ENCODE measurements around the gene HS3ST2. TPM values are rescaled to one million over a fixed set of nuclear protein-coding genes. Genes with fewer than 3 reads are reported as not detected.

The HS3ST2 gene
- total RNA-seq, 1 experiment from 2014 or later = 0.61 TPM

DNA sequence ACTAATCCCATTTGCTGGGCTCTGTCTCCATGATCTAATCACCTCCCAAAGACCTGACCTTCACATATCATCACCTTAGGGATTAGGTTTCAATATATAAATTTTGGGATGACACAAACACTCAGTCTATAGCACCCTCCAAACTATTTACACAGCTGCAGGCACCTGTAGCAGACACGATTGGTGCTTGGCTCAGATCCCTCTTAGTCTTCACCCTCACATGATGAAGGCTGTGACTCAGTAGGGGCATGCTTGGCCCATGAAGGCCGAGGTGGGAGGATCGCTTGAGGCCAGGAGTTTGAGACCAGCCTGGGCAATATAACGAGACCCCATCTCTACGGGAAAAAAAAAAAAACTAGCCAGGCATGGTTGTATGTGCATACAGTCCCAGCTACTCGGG is 73.5 kb downstream of the HS3ST2 start (continued):
- TF ChIP-seq, protein P1, sequence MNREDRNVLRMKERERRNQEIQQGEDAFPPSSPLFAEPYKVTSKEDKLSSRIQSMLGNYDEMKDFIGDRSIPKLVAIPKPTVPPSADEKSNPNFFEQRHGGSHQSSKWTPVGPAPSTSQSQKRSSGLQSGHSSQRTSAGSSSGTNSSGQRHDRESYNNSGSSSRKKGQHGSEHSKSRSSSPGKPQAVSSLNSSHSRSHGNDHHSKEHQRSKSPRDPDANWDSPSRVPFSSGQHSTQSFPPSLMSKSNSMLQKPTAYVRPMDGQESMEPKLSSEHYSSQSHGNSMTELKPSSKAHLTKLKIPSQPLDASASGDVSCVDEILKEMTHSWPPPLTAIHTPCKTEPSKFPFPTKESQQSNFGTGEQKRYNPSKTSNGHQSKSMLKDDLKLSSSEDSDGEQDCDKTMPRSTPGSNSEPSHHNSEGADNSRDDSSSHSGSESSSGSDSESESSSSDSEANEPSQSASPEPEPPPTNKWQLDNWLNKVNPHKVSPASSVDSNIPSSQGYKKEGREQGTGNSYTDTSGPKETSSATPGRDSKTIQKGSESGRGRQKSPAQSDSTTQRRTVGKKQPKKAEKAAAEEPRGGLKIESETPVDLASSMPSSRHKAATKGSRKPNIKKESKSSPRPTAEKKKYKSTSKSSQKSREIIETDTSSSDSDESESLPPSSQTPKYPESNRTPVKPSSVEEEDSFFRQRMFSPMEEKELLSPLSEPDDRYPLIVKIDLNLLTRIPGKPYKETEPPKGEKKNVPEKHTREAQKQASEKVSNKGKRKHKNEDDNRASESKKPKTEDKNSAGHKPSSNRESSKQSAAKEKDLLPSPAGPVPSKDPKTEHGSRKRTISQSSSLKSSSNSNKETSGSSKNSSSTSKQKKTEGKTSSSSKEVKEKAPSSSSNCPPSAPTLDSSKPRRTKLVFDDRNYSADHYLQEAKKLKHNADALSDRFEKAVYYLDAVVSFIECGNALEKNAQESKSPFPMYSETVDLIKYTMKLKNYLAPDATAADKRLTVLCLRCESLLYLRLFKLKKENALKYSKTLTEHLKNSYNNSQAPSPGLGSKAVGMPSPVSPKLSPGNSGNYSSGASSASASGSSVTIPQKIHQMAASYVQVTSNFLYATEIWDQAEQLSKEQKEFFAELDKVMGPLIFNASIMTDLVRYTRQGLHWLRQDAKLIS (CRISPR knock-in tag; IDR thresholded peaks at IDR 0.05; ENCODE audit: borderline replicate concordance) = no peak
- TF ChIP-seq GRHL2 (CRISPR knock-in tag; IDR thresholded peaks at IDR 0.05; ENCODE audit: insufficient replicate concordance, severe bottlenecking) = no peak
- TF ChIP-seq, protein P2, sequence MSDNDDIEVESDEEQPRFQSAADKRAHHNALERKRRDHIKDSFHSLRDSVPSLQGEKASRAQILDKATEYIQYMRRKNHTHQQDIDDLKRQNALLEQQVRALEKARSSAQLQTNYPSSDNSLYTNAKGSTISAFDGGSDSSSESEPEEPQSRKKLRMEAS (CRISPR knock-in tag; IDR thresholded peaks at IDR 0.05) = no peak
- TF ChIP-seq ZNF416 (CRISPR knock-in tag; IDR thresholded peaks at IDR 0.05) = no peak
- no peak for TF ChIP-seq ZNF423 (CRISPR knock-in tag; IDR thresholded peaks at IDR 0.05)
- TF ChIP-seq, protein P3, sequence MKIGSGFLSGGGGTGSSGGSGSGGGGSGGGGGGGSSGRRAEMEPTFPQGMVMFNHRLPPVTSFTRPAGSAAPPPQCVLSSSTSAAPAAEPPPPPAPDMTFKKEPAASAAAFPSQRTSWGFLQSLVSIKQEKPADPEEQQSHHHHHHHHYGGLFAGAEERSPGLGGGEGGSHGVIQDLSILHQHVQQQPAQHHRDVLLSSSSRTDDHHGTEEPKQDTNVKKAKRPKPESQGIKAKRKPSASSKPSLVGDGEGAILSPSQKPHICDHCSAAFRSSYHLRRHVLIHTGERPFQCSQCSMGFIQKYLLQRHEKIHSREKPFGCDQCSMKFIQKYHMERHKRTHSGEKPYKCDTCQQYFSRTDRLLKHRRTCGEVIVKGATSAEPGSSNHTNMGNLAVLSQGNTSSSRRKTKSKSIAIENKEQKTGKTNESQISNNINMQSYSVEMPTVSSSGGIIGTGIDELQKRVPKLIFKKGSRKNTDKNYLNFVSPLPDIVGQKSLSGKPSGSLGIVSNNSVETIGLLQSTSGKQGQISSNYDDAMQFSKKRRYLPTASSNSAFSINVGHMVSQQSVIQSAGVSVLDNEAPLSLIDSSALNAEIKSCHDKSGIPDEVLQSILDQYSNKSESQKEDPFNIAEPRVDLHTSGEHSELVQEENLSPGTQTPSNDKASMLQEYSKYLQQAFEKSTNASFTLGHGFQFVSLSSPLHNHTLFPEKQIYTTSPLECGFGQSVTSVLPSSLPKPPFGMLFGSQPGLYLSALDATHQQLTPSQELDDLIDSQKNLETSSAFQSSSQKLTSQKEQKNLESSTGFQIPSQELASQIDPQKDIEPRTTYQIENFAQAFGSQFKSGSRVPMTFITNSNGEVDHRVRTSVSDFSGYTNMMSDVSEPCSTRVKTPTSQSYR (CRISPR knock-in tag; IDR thresholded peaks at IDR 0.05) = no peak
- TF ChIP-seq TEAD1 (CRISPR knock-in tag; IDR thresholded peaks at IDR 0.05) = no peak
- TF ChIP-seq ZNF317 (CRISPR knock-in tag; IDR thresholded peaks at IDR 0.05; ENCODE audit: borderline replicate concordance, low read depth) = no peak
- TF ChIP-seq FOXJ3 (CRISPR knock-in tag; IDR thresholded peaks at IDR 0.05; ENCODE audit: borderline replicate concordance) = no peak
- TF ChIP-seq JUN (CRISPR knock-in tag; IDR thresholded peaks at IDR 0.05) = no peak

DNA sequence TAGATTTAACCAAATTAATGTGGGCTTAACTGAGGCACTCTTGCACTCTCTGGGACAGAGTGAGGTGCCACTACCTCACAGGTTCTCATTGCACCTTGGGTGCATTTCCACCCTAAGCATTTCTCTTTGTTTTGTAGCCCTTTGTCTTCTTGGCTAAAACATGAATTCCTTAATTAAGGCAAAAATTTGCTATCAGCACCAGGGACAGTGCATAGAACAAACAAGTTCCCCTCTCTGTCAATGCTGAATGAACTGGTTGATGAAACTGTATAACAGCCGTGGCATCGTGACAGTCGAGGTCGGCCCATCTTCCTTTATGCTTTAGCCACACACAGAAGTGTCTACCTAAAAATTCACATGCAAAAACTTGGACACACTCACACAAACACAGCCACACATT is 74.8 kb downstream of the HS3ST2 start:
- Mint-ChIP-seq H3K36me3 (no peaks in the 10 kb centered on the region), H3K27me3 (ENCODE audit: low read depth) (no peaks in the 10 kb centered on the region; the same call in 1 of the 2 replicates), H3K4me1 (peaks cover 15% of the 10 kb centered on the region), H3K9me3 (no peaks in the 10 kb centered on the region), H3K4me3 (no peak overlapping the region), H3K27ac (no peak overlapping the region)
- DNase-seq (ENCODE audit: low spot score) (no peak), ATAC-seq (no peak)
- ChIA-PET POLR2A (no interaction called here), CTCF (no interaction called here)
- no peak for TF ChIP-seq GABPB1 (CRISPR knock-in tag; IDR thresholded peaks at IDR 0.05)
- TF ChIP-seq, protein P4, sequence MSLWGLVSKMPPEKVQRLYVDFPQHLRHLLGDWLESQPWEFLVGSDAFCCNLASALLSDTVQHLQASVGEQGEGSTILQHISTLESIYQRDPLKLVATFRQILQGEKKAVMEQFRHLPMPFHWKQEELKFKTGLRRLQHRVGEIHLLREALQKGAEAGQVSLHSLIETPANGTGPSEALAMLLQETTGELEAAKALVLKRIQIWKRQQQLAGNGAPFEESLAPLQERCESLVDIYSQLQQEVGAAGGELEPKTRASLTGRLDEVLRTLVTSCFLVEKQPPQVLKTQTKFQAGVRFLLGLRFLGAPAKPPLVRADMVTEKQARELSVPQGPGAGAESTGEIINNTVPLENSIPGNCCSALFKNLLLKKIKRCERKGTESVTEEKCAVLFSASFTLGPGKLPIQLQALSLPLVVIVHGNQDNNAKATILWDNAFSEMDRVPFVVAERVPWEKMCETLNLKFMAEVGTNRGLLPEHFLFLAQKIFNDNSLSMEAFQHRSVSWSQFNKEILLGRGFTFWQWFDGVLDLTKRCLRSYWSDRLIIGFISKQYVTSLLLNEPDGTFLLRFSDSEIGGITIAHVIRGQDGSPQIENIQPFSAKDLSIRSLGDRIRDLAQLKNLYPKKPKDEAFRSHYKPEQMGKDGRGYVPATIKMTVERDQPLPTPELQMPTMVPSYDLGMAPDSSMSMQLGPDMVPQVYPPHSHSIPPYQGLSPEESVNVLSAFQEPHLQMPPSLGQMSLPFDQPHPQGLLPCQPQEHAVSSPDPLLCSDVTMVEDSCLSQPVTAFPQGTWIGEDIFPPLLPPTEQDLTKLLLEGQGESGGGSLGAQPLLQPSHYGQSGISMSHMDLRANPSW (CRISPR knock-in tag; conservative IDR thresholded peaks at IDR 0.05; ENCODE audit: low read depth) = no peak
- no peak for TF ChIP-seq NFE2L1 (CRISPR knock-in tag; IDR thresholded peaks at IDR 0.05)
- no peak for TF ChIP-seq FOXJ3 (CRISPR knock-in tag; IDR thresholded peaks at IDR 0.05; ENCODE audit: borderline replicate concordance)
- TF ChIP-seq TCF7 (CRISPR knock-in tag; IDR thresholded peaks at IDR 0.05; ENCODE audit: low read depth) = no peak
- TF ChIP-seq ZNF416 (CRISPR knock-in tag; IDR thresholded peaks at IDR 0.05) = no peak
- TF ChIP-seq, protein P5, sequence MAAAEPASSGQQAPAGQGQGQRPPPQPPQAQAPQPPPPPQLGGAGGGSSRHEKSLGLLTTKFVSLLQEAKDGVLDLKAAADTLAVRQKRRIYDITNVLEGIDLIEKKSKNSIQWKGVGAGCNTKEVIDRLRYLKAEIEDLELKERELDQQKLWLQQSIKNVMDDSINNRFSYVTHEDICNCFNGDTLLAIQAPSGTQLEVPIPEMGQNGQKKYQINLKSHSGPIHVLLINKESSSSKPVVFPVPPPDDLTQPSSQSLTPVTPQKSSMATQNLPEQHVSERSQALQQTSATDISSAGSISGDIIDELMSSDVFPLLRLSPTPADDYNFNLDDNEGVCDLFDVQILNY (CRISPR knock-in tag; IDR thresholded peaks at IDR 0.05) = no peak
- TF ChIP-seq, protein P6, sequence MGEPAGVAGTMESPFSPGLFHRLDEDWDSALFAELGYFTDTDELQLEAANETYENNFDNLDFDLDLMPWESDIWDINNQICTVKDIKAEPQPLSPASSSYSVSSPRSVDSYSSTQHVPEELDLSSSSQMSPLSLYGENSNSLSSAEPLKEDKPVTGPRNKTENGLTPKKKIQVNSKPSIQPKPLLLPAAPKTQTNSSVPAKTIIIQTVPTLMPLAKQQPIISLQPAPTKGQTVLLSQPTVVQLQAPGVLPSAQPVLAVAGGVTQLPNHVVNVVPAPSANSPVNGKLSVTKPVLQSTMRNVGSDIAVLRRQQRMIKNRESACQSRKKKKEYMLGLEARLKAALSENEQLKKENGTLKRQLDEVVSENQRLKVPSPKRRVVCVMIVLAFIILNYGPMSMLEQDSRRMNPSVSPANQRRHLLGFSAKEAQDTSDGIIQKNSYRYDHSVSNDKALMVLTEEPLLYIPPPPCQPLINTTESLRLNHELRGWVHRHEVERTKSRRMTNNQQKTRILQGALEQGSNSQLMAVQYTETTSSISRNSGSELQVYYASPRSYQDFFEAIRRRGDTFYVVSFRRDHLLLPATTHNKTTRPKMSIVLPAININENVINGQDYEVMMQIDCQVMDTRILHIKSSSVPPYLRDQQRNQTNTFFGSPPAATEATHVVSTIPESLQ (CRISPR knock-in tag; IDR thresholded peaks at IDR 0.05) = no peak
- TF ChIP-seq, protein P7, sequence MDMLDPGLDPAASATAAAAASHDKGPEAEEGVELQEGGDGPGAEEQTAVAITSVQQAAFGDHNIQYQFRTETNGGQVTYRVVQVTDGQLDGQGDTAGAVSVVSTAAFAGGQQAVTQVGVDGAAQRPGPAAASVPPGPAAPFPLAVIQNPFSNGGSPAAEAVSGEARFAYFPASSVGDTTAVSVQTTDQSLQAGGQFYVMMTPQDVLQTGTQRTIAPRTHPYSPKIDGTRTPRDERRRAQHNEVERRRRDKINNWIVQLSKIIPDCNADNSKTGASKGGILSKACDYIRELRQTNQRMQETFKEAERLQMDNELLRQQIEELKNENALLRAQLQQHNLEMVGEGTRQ (CRISPR knock-in tag; IDR thresholded peaks at IDR 0.05) = no peak
- TF ChIP-seq, protein P8, sequence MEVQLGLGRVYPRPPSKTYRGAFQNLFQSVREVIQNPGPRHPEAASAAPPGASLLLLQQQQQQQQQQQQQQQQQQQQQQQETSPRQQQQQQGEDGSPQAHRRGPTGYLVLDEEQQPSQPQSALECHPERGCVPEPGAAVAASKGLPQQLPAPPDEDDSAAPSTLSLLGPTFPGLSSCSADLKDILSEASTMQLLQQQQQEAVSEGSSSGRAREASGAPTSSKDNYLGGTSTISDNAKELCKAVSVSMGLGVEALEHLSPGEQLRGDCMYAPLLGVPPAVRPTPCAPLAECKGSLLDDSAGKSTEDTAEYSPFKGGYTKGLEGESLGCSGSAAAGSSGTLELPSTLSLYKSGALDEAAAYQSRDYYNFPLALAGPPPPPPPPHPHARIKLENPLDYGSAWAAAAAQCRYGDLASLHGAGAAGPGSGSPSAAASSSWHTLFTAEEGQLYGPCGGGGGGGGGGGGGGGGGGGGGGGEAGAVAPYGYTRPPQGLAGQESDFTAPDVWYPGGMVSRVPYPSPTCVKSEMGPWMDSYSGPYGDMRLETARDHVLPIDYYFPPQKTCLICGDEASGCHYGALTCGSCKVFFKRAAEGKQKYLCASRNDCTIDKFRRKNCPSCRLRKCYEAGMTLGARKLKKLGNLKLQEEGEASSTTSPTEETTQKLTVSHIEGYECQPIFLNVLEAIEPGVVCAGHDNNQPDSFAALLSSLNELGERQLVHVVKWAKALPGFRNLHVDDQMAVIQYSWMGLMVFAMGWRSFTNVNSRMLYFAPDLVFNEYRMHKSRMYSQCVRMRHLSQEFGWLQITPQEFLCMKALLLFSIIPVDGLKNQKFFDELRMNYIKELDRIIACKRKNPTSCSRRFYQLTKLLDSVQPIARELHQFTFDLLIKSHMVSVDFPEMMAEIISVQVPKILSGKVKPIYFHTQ (CRISPR knock-in tag; IDR thresholded peaks at IDR 0.05) = no peak
